ENCODE results near the gene TUSC2. TPM values are rescaled to one million over a fixed set of nuclear protein-coding genes. Genes with fewer than 3 reads are reported as not detected.

TUSC2 gene
- total and polyA plus RNA-seq, 9 donors, result 12.8 to 19.2 (median 17.0) TPM

DNA sequence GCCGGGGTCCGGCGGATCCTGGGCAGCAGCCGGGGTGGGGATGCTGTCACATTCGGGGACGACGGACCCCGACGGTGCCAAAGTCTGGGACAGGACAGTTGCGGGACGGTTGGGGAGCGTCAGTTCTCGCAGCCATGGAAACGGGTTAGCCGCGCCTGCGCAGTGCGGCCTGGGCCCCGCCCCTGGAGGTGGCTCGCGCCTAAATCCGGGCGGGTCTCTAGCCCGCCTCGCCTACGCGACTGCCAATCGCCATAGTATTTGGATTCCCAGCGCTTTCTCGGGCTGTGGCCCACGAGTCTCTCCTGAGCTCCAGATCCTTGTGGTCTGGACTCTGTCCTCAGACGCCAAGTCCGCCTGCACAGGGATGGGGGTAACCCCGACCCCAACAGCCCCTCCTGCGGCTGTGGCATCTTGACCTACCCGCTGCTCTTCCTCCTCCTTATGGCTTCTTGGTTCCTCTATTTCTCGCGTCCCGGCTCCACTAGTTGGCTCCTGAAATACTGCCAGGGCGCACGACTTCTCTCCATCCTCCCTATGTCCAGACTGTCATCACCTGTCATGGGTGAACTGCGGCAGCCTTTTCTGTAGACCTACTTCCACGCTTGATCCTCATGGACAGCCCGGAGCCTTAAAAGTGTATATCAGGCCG lies 17.7 kb upstream of the TUSC2 start, which contains the start of gene ZMYND10:
ZMYND10 (minus strand) TSS at position 147 of the 649 bp plus-strand sequence. CDS start 153 bp downstream, outside the sequence.
- Histone ChIP-seq H3K27ac (ENCODE audit: low read length) (no peak within 1 kb of the TSS), H3K4me1 (ENCODE audit: control insufficient read depth, insufficient read depth, low read length) (peaks cover 48% of the 10 kb centered on the region)
- peak; percentile 67 for DNase-seq

DNA sequence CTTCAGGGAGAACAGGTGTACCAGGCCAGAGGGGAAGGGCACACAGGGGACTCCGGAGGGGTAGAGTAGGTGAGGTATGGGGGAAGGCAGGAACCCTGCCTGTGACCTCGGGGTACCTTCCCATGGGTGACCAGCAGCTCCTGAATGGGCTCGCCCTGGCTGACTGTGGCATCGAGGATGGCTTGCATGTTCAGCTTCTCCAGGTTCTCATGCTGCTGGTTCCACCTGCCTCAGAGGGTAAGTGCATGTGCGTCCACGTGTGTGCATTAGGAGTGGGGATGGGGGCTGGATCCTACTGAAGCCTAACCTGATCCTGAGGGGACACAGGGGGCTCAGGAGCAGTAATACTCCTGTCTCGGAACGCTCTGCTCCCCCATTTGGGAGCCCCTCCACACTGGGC lies 17.0 kb upstream of the TUSC2 start:
- Histone ChIP-seq H3K4me1 (ENCODE audit: control insufficient read depth, insufficient read depth, low read length) (peaks cover 48% of the 10 kb centered on the region), H3K4me3 (ENCODE audit: low read length) (peak overlapping the region; percentile 31), H3K9me3 (replicated peaks; ENCODE audit: control insufficient read depth, low read depth, low read length) (no peaks in the 10 kb centered on the region), H3K27me3 (ENCODE audit: control insufficient read depth, insufficient read depth, low read length) (peaks cover 5% of the 10 kb centered on the region), H3K36me3 (ENCODE audit: control insufficient read depth, insufficient read depth, low read length) (peaks cover 18% of the 10 kb centered on the region), H3K27ac (ENCODE audit: low read length) (no peak overlapping the region)
- no peak for DNase-seq
- 63% methylated on average over 5 of the region's 8 CpGs for WGBS (ENCODE audit: insufficient coverage)

More for the DNA sequence above, 17.7 kb upstream of the TUSC2 start, which contains the start of gene ZMYND10:
- peaks cover 18% of the 10 kb centered on the region for H3K36me3 ChIP-seq (ENCODE audit: control insufficient read depth, insufficient read depth, low read length)
- H3K9me3 ChIP-seq (replicated peaks; ENCODE audit: control insufficient read depth, low read depth, low read length), result no peaks in the 10 kb centered on the region
- 9% methylated on average over 44 of the region's 45 CpGs for WGBS (ENCODE audit: insufficient coverage)
- H3K27me3 ChIP-seq (ENCODE audit: control insufficient read depth, insufficient read depth, low read length), result peaks cover 5% of the 10 kb centered on the region
- peak within 1 kb of the TSS; percentile 31 for H3K4me3 ChIP-seq (ENCODE audit: low read length)

DNA sequence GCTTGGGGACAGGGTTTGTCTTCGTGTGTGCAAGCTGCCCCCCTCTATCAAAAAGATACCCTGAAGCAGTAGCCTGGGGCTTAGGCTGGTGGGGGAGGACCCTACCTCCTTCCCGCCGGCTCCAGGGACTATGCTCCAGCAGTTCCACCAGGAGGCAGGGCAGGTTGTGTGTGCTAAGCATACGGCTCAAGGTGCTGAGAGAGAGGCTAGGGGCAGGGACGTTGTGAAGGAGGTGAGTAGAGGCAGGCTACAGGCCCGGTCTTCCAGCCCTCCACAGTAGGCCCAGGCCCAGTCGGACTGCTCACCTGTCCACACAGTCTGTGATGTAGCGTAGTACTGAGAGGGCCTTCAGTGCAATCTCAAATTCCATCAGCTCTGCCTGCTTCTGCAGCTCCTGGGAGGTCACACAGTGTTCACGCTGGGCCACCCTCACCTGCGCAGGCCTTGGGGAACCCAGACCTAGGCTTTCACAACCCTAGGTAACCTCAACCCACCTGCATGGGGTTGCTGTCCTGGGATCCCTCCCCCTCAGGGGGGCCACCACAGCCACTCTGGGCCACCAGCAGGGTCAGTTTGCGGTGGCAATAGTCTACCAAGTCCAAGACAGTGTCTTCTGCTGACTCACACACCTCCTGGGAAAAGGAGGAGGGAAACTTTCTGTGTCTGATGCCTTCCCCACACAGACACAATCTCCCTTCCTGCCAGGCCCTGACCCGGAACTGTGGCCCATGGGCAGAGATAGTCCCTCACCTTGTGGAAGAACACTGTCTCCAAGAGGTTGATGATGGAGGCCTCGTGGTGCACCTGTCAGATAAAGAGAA lies 15.0 kb upstream of the TUSC2 start:
- no peak for DNase-seq
- Histone ChIP-seq H3K4me3 (ENCODE audit: low read length) (no peak overlapping the region), H3K27ac (ENCODE audit: low read length) (no peak overlapping the region), H3K9me3 (replicated peaks; ENCODE audit: control insufficient read depth, low read depth, low read length) (no peaks in the 10 kb centered on the region), H3K36me3 (ENCODE audit: control insufficient read depth, insufficient read depth, low read length) (peaks cover 5% of the 10 kb centered on the region), H3K4me1 (ENCODE audit: control insufficient read depth, insufficient read depth, low read length) (peaks cover 53% of the 10 kb centered on the region), H3K27me3 (ENCODE audit: control insufficient read depth, insufficient read depth, low read length) (peaks cover 5% of the 10 kb centered on the region)
- WGBS (ENCODE audit: insufficient coverage), result 70% methylated on average over 9 of the region's 13 CpGs

DNA sequence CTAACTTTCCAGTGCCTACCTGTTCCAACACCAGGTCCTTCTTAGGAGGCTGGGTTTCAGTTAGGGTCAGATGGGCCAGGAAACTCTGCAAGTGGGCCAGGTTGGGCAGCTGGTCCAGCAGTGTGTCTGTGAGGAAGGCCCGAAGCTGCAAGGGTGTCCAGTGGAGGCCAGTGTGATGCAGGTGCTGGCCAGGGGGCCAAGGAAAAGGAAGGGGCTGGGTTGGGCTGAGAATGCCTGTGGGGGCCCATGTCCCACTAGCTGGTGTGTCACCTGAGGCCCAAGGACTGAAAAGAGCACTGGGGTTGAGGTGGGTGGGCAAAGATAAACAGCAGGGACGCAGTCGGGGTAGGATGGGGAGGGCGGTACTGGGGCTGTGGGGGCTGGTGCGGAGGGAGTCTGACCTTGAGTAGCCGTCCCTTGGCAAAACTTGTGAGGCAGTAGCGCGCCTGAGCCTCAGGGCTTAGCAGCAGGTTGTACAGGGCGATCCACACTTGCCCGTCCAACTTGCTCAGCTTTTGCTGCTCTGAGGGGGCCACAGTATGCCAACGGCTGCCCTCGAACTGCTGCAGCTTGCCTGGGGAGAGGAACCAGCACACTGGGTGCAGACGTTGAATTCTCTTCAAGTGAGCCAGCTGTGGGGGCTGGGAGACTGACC lies 14.1 kb upstream of the TUSC2 start:
- no peak for DNase-seq

DNA sequence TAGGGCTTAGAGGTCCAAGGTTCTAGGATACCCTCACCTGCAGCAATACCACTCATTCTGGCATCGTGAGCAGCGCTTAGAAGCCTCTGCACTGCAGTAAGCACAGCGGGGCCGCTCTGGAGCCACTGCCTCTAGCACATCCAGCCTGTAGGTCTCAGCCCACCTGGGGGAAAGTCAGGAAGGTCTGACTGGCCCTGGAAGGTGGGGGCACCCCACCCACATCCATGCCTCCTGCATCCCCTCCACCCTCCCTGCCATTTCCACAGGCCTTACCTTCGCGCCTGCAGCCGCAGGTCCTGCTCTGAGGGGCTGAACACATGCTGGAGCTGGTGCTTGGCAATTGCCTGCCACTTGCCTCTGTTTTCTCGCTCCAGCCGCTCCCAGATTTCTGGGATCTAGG lies 13.5 kb upstream of the TUSC2 start:
- 94% methylated on average over 3 of the region's 9 CpGs for WGBS (ENCODE audit: insufficient coverage)
- Histone ChIP-seq H3K9me3 (replicated peaks; ENCODE audit: control insufficient read depth, low read depth, low read length) (no peaks in the 10 kb centered on the region), H3K36me3 (ENCODE audit: control insufficient read depth, insufficient read depth, low read length) (no peaks in the 10 kb centered on the region), H3K27ac (ENCODE audit: low read length) (peak overlapping the region; percentile 88), H3K27me3 (ENCODE audit: control insufficient read depth, insufficient read depth, low read length) (peaks cover 5% of the 10 kb centered on the region), H3K4me1 (ENCODE audit: control insufficient read depth, insufficient read depth, low read length) (peaks cover 61% of the 10 kb centered on the region), H3K4me3 (ENCODE audit: low read length) (peak overlapping the region; percentile 58)
- no peak for DNase-seq

More for the DNA sequence above, 14.1 kb upstream of the TUSC2 start:
- Histone ChIP-seq H3K27ac (ENCODE audit: low read length) (no peak overlapping the region), H3K9me3 (replicated peaks; ENCODE audit: control insufficient read depth, low read depth, low read length) (no peaks in the 10 kb centered on the region), H3K27me3 (ENCODE audit: control insufficient read depth, insufficient read depth, low read length) (peaks cover 5% of the 10 kb centered on the region), H3K4me1 (ENCODE audit: control insufficient read depth, insufficient read depth, low read length) (peaks cover 59% of the 10 kb centered on the region), H3K36me3 (ENCODE audit: control insufficient read depth, insufficient read depth, low read length) (no peaks in the 10 kb centered on the region), H3K4me3 (ENCODE audit: low read length) (no peak overlapping the region)
- 84% methylated on average over 13 of the region's 13 CpGs for WGBS (ENCODE audit: insufficient coverage)

DNA sequence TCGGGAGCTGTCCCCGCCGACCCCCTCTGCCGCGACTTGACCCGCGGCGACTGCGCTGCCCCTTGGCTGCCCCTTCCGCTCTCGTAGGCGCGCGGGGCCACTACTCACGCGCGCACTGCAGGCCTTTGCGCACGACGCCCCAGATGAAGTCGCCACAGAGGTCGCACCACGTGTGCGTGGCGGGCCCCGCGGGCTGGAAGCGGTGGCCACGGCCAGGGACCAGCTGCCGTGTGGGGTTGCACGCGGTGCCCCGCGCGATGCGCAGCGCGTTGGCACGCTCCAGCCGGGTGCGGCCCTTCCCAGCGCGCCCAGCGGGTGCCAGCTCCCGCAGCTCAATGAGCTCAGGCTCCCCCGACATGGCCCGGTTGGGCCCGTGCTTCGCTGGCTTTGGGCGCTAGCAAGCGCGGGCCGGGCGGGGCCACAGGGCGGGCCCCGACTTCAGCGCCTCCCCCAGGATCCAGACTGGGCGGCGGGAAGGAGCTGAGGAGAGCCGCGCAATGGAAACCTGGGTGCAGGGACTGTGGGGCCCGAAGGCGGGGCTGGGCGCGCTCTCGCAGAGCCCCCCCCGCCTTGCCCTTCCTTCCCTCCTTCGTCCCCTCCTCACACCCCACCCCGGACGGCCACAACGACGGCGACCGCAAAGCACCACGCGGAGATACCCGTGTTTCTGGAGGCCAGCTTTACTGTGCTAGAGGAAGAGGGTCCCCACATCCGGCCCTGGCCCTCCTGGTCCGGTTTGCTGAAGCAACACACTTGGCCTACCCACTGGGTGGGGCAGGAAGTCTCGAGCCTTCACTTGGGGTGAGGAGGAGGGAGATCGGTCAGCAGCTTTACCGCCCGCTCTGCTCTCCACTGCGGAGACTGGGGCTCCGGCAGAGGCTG lies 12.7 kb upstream of the TUSC2 start, which contains the start of gene RASSF1:
RASSF1 (minus strand) TSS at position 389 of the 882 bp plus-strand sequence; CDS start at position 358, 31 bp downstream.
- peak within 1 kb of the TSS; percentile 58 for H3K4me3 ChIP-seq (ENCODE audit: low read length)
- peak; percentile 96 for DNase-seq
- WGBS (ENCODE audit: insufficient coverage), result 2% methylated on average over 64 of the region's 85 CpGs
- H3K36me3 ChIP-seq (ENCODE audit: control insufficient read depth, insufficient read depth, low read length), result peaks cover 4% of the 10 kb centered on the region
- peaks cover 3% of the 10 kb centered on the region for H3K27me3 ChIP-seq (ENCODE audit: control insufficient read depth, insufficient read depth, low read length)
- H3K9me3 ChIP-seq (replicated peaks; ENCODE audit: control insufficient read depth, low read depth, low read length), result no peaks in the 10 kb centered on the region
- H3K4me1 ChIP-seq (ENCODE audit: control insufficient read depth, insufficient read depth, low read length), result peaks cover 66% of the 10 kb centered on the region
- H3K27ac ChIP-seq (ENCODE audit: low read length), result peak within 1 kb of the TSS; percentile 88

DNA sequence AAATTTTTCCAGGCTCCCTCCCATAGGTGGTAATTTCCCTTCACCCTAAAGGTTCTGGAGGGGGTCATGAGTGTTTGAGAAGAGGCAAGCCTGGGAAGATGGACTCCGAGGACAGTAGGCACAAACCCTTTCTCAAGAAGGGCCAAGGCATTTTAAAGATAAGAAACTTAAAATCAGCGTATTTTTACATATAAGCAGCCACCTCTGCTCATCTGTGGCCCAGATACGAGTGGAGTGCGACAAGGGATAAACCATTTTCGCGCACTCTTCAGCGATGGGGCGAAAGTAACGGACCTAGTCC lies 12.1 kb upstream of the TUSC2 start:
- 19% methylated on average over 8 of the region's 9 CpGs for WGBS (ENCODE audit: insufficient coverage)

DNA sequence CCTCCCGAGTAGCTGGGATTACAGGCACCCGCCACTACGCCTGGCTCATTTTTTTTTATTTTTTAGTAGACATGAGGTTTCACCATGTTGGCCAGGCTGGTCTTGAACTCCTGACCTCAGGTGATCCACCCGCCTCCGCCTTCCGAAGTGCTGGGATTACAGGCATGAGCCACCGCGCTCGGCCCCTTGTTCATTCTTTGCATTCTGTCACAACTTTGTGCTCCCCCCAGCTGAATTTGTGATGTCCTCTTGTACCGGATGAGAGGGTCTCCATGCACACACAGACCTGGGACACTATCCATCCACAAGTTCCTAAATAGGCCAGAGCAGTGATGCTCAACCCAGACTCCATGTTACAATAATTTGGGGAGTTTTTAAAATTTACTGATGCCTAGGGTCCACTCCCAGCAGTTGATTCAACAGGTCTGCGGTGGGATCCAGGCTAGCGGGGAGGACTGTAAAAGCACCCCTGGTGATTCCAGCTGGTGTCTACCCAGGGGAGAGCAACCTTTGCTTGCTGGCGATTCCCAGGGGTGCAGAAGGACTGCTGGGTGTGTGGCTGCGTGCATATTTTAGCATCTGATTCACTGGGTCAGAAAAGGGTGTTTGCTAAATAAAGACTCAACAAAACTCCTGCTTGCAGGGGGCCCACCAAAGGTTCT lies 11.6 kb upstream of the TUSC2 start:
- Histone ChIP-seq H3K9me3 (replicated peaks; ENCODE audit: control insufficient read depth, low read depth, low read length) (no peaks in the 10 kb centered on the region), H3K36me3 (ENCODE audit: control insufficient read depth, insufficient read depth, low read length) (peaks cover 5% of the 10 kb centered on the region), H3K27ac (ENCODE audit: low read length) (peak overlapping the region; percentile 88), H3K27me3 (ENCODE audit: control insufficient read depth, insufficient read depth, low read length) (no peaks in the 10 kb centered on the region), H3K4me3 (ENCODE audit: low read length) (peak overlapping the region; percentile 58), H3K4me1 (ENCODE audit: control insufficient read depth, insufficient read depth, low read length) (peaks cover 66% of the 10 kb centered on the region)
- WGBS (ENCODE audit: insufficient coverage), result 72% methylated on average over 8 of the region's 14 CpGs
- DNase-seq, result no peak

More for the DNA sequence above, 12.1 kb upstream of the TUSC2 start:
- Histone ChIP-seq H3K36me3 (ENCODE audit: control insufficient read depth, insufficient read depth, low read length) (peaks cover 4% of the 10 kb centered on the region), H3K4me3 (ENCODE audit: low read length) (peak overlapping the region; percentile 58), H3K27ac (ENCODE audit: low read length) (peak overlapping the region; percentile 88), H3K9me3 (replicated peaks; ENCODE audit: control insufficient read depth, low read depth, low read length) (no peaks in the 10 kb centered on the region), H3K4me1 (ENCODE audit: control insufficient read depth, insufficient read depth, low read length) (peaks cover 66% of the 10 kb centered on the region), H3K27me3 (ENCODE audit: control insufficient read depth, insufficient read depth, low read length) (no peaks in the 10 kb centered on the region)
- no peak for DNase-seq

DNA sequence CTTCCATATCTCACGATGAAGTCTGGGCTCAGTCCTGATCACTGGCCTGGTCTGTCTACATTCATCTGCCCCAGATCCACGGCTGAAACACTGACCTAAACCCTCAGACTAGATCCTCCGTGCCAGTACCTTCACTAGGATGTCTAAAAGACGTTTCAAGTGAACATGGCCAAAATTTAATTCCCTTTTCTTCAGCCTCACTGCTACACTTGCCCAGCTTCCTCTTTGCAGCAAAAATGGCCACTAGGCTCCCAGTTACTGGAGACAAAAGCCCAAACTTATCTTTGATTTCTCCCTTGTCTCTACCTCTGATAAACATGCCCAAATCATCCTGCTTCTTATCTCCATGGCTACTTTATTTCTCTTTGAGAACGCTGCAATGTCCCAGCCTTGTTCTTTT lies 10.9 kb upstream of the TUSC2 start:
- no peaks in the 10 kb centered on the region for H3K27me3 ChIP-seq (ENCODE audit: control insufficient read depth, insufficient read depth, low read length)
- DNase-seq, result no peak
- H3K4me3 ChIP-seq (ENCODE audit: low read length), result peak overlapping the region; percentile 10
- H3K36me3 ChIP-seq (ENCODE audit: control insufficient read depth, insufficient read depth, low read length), result peaks cover 12% of the 10 kb centered on the region
- peak overlapping the region; percentile 98 for H3K27ac ChIP-seq (ENCODE audit: low read length)
- H3K9me3 ChIP-seq (replicated peaks; ENCODE audit: control insufficient read depth, low read depth, low read length), result no peaks in the 10 kb centered on the region
- peaks cover 73% of the 10 kb centered on the region for H3K4me1 ChIP-seq (ENCODE audit: control insufficient read depth, insufficient read depth, low read length)
- 60% methylated on average over 4 of the region's 5 CpGs for WGBS (ENCODE audit: insufficient coverage)
